Activated T-cell treated with anti-CD3 and anti-CD28 coated beads for 48 hours (primary cell): ENCODE results near the gene VRK1.
"Not testable (repeated sequence)": the region's sequence is repeated elsewhere in the genome, so short reads cannot be mapped to it uniquely, and the experiment has no call there.

Source experiments
- DNase-seq: peaks from one replicate; pipeline ENCODE4 v3.0.0-alpha.2; 2020; ENCODE audit warnings: low read depth

VRK1 gene

GRCh38 chr14:96883974-96884373 is 86.8 kb downstream of the VRK1 start:
- DNase-seq = not testable (repeated sequence)

DNA sequence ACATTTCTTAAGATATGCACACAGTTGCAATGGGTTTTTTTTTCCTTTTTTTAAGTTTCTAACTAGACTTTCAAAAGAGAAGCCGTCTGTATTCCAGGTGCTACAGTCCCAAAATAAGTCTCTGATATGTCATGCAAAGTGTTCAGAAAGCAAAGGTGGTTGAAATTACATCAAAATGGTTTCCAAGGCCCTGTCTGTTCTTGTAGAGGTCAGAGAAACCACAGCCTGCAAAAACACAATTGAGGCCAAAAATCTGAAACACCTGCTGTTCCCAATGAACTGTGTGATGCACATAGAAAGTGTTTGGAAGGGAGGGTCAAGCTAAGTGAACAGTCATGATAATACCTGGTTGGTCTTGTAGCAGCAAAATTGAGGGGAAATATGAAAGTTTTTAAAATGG is 91.0 kb downstream of the VRK1 start:
- DNase-seq = no peak

DNA sequence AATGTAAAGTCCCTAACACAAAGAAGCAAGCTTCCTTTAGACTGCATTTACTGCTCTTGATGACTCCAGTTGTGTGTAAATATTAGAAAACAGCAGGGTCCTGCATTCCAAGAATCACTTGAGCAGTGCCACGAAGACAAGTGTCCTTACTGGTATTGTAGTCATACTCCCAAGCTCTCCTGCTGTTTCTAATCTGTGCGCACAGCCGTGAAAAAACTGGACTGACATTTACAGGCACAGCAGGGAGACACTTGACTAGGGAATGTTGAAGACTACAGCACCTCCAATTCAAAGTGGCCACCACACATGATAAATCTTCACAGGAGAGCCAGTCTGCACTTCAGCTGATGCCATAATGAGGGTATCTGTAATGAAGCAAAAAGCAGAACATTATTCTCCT is 91.4 kb downstream of the VRK1 start:
- DNase-seq = no peak

DNA sequence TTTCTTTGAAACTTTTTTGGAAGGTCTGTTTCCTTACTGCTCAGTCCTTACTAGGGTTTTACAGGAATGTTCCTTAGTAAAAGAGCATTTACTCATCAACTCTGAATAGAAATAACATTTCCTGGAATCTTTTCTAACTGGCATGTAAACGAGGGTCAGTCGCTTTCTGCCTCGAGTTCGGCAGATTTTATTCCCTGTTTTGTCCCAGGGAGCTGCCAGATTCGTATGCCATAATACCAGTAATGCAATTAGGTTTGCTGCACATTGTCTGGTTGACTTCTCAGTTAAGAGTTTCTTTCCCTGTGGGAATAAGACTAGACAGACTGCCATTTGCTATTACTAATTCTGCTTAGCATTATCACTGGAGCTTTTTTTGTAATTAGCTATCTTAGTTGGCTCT is 91.9 kb downstream of the VRK1 start:
- DNase-seq = no peak

- no peak for DNase-seq
Measured at GRCh38 chr14:96893966-96894622, 96.9 kb downstream of the VRK1 start.

DNA sequence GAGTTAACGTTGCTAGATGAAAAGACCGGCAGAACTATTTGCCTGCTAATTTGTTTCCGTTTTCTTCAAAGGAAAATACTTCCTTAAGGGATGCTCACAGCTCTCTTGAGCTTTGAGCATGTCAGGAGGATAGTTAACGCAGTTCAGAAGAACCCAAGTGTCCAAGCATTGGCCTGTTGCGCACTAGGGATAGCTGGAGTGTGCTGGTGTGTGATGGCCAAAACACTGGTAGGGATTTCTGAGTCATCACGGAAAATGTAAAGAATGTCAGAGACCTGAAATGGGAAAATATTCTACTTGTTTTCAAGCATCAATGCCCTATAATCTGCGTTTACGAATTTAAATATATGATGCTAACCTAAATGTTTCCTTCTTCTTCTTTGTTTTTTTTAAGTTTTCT is 97.8 kb downstream of the VRK1 start:
- no peak for DNase-seq

DNA sequence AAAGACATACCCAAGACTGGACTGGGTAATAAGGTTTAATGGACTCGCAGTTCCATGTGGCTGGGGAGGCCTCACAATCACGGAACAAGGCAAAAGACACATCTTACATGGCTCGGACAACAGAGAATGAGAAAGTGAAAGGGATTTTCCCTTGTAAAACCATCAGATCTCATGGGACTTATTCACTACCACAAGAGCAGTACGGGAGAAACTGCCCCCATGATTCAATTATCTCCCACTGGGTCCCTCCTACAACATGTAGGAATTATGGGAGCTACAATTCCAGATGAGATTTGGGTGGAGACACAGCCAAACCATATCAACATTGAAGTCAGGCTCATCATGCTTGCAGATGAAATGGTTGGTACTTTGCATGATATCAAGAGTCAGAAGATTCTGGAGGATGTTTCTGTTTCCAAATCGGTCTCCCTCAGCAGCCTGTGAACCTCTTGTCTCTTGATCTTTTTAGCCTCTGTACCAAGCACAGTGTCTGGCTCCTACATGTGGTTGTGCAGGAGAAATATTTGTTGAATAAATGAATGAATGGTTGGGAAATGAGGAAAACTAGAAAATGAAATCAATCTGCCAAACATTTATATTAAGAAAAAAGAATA is 98.6 kb downstream of the VRK1 start:
- no peak for DNase-seq

DNA sequence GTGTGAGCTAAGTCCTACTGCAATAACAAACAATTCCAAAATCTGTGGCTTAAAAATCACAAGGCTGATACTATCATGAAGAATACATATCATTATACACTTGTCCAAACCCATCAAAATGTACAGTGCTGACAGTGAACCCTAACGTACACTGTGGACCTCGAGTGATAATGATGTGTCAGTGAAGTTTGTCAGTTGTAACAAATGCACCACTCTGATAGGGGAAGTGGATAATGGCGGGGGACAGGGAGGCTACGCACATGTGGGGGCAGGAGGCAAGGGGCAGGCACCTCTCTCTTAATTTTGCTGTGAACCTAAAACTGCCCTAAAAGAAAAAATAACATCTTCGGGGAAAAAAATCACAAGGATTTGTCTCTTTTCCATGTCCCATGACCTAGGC is 100.0 kb downstream of the VRK1 start:
- no peak for DNase-seq

- DNase-seq = no peak
Measured at GRCh38 chr14:96901227-96901626, 104.0 kb downstream of the VRK1 start.

GRCh38 chr14:96902004-96902403 is 104.8 kb downstream of the VRK1 start:
- no peak for DNase-seq

DNA sequence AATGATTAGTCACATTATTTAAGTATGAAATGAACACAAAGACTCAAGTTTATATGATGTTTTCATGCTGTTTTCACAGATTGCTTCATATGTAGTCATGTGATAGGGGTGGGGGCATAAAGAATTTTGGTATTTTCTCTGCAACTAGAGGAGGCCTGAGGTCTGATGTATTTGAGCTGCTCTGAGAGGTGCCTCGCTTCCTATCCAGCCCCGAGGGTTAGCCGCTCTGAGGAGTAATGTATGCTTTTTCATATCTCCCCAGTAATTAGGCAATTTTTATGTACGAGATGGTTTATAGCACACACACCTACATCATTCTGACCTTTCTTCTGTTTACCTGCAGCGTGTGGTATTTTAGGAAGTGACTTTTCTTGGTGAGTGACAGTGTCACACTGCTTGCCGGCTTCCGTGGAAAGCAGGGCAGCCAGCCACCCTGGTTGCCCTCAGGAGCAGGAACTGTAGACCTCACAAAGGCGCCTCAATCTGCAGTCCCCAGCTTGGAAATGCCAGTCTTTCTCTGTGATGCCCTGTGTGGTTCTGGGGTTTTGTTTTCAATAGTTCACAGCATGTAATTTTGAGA is 106.4 kb downstream of the VRK1 start:
- DNase-seq = no peak

- no peak for DNase-seq
Measured at GRCh38 chr14:96904201-96904600, 107.0 kb downstream of the VRK1 start.

GRCh38 chr14:96905065-96905464 is 107.9 kb downstream of the VRK1 start:
- no peak for DNase-seq

GRCh38 chr14:96905825-96906224 is 108.6 kb downstream of the VRK1 start:
- no peak for DNase-seq

GRCh38 chr14:96906434-96906833 is 109.3 kb downstream of the VRK1 start:
- no peak for DNase-seq

DNA sequence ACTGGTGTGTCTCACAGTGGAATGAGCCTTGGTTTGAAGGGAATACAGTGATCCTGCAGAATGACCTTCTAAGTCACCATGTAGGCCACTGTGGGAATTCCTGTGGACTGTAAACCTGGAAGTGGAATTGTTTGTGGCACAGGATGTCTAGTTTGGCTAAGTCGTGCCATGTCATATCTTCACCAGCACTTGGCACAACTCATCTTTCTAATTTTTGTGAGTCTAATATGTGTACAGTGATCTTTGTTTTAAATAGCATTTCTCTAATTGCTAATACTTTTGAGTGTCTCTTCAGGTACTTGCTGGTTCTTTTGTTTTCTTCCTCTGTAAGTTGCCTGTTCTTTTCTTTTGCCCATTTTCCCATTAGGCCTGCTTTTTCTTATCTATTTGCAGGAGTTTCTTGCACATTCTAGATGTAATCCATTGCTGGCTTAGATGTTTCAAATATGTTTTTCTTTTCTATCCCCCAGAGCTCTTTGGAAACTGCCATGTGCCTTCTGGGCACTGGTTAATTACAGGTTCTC is 112.7 kb downstream of the VRK1 start:
- no peak for DNase-seq

DNA sequence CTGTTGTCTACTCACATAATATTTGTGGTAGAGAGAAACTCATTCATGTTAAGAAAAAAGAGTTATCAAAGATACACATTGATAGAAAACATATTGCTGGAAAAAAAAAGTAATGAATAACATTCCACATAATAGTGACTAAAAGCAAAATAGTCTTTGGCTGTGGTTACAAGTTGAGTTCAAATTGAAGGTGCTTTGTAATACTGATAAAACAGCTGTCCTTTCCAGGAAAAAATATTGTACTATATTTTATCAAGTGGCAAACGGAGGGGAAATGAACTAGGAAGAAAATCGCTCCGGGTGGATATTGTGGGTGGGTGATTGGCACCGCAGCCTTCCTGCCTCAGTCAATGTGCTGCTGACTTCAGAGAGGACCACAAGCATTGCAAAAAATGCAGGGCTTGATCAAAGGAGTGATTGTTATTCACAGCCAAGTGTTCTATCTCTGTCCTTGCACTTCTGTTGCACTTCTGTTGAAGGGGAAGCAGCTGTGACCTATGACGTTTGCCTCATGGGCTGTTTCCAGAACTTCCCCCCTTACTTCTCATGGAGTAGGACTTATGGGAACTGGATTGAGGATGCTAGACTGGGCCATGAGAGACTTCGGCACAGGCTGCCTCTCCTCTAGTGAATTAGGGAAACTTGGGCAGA is 114.4 kb downstream of the VRK1 start:
- DNase-seq = no peak

DNA sequence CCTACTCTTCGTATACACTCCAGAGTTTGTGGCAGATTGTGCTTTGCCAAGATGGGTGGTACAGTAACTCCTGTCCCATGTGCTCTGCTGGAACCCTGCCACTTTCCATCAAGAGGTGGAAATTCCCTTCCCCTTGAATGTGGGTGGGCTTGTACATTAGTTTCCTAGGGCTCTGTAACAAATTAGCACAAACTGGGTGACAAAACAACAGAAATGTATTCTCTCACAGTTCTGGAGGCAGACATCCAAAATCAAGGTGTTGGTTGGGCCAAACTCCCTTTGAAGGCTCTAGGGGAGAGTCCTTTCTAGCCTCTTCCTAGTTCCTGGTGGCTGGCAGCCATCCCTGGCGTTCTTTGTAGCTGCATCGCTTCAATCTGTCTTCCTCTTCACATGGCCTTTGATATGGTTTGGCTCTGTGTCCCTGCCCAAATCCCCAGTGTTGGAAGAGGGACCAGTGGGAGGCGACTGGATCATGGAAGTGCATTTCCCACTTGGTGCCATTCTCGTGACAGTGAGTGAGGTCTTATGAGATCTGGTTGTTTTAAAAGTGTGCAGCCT is 117.5 kb downstream of the VRK1 start:
- DNase-seq = no peak

DNA sequence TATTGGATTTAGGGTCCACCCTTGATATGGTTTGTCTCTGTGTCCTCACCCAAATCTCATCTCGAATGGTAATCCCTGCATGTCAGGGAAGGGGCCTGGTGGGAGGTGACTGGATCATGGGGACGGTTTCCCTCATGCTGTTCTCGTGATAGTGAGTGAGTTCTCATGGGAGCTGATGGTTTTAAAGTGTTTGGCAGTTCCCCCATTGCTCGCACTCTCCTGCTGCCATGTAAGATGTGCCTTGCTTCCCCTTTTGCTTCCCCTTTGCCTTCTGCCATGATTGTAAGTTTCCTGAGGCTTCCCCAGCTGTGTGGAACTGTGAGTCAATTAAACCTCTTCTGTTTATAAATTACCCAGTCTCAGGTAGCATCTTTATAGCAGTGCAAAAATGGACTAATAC is 118.3 kb downstream of the VRK1 start:
- no peak for DNase-seq

GRCh38 chr14:96916751-96917150 is 119.6 kb downstream of the VRK1 start:
- DNase-seq = no peak

DNA sequence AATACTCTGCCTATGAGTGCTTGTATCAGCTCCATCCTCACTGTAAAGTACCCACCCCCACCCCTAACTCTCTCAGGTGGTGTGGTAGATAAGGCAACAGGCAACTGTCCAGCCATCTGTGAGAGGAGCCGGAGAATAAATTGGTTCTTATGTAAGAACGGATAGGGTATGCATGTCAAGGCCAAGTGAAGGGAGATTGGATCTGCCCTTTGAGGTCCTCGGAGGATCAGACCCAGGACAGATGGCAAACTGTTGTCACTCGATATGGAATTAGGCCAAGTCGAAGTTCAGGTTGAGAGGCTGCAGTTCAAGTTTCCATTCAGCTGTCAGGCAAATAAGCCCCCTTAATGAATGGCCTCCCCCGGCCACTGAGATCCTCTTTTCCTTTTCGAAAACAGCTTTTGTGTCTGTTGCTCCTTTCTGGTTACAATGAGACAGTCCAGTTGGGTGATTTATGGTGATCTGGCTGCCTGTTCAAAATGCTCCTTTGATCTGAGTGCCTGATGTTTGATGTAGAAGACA is 120.3 kb downstream of the VRK1 start:
- DNase-seq = no peak

DNA sequence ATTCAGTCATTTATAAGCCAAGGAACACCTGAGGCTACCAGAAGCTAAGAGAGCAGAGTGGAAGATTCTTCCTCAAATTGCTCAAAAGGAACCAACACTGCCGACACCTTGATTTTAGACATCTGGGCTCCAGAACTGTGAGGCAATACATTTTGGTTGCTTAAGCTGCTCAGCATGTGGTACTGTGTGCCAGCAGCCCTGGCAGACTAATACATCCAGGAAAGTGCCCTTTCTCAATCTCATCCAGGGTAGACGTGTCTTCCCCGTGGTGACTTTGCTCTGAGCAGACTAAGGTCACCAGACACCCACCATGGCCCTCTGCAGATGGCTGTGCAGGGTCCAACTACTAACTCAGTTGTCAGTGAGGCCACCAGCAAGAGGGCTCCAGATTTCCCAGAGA is 122.8 kb downstream of the VRK1 start:
- no peak for DNase-seq

GRCh38 chr14:96920820-96921219 is 123.6 kb downstream of the VRK1 start:
- no peak for DNase-seq
